HG02852 (cell line): ENCODE measurements around the gene EXOSC2.
A peak's percentile ranks its signal among the peaks of the same experiment; 100 is the strongest.

Source experiments
- ATAC-seq: cut with Tn5 transposase; IDR thresholded peaks from one replicate; pipeline ENCODE4 v1.9.1; 2021; ENCODE audit warnings: mild to moderate bottlenecking, moderate library complexity; ENCODE audit not compliant: unreplicated experiment

The EXOSC2 gene

DNA sequence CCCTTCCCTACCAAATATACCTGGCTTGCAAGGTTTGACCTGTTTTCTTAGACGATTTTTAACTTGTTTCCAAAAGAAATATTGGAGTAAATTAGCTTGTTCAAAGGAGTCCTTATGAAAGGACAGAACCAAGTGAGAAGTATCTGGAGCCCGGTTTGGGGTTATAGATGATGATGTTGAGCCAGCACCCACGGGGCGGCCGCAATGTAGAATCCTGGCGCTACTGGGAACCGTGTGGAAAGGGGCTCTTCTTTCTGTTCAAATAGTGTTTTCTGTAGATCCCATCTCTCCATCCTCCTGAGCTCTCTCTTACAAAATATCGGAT lies 517 bp upstream of the EXOSC2 start:
- no peak for ATAC-seq

DNA sequence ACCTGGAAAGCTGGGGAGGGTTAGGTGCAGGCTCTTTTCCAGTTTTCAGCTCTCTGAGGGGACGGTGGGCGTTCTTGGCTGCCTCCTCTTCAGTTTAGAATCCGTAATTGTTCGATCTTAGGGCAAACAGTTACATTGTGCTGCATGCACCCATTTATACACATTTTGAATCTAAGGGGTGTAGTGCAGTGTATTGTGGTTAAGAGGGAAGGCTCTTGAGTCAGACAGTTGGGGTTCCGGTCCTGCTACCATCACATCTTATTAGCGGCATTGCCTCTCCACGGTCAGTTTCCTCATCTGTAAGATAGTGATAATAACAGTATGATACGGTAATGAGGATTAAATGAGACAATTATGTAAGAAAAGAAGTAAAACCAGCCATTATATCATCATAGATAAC lies 625 bp downstream of the EXOSC2 start:
- no peak for ATAC-seq

- no peak for ATAC-seq
Measured at GRCh38 chr9:130696139-130696650, 2.6 kb downstream of the EXOSC2 start.

GRCh38 chr9:130696996-130697395 lies 3.4 kb downstream of the EXOSC2 start:
- no peak for ATAC-seq

DNA sequence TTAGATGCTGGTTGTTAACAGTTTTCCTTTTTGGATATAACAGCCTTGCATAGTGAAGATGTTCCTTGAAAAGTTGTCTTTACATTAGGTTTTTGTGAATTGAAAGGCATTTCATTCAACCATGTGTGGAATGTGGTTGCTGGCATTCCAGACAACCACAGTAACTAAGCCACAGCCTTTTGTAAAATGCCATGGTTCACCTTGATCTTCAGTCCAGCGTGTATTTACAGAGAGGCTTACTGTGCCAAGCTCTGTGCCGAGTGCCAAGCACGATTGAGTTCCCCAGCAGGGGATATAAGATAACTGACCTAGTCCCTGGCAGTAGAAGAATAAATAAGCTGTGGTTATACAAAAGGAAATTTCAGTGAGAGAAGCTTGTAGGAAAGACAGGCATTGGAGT lies 4.9 kb downstream of the EXOSC2 start:
- ATAC-seq = no peak

DNA sequence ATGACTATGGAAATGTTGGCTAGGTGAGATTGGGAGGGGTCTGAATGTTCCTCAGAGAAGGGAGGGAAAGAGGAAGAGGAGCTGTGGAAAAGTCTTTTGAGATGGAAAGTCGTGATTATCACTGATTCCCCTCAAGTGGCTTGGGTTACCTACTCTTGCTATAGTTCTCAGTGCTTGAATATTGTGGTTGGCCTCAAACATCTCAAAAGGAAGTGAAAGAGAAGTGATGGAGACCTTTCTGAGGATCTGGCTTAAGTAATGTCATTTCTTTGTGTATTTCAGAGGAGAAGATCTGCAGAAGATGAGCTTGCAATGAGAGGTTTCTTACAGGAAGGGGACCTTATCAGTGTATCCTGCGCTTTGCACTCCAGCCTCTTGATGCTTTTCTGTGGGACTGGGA lies 5.5 kb downstream of the EXOSC2 start:
- no peak for ATAC-seq

DNA sequence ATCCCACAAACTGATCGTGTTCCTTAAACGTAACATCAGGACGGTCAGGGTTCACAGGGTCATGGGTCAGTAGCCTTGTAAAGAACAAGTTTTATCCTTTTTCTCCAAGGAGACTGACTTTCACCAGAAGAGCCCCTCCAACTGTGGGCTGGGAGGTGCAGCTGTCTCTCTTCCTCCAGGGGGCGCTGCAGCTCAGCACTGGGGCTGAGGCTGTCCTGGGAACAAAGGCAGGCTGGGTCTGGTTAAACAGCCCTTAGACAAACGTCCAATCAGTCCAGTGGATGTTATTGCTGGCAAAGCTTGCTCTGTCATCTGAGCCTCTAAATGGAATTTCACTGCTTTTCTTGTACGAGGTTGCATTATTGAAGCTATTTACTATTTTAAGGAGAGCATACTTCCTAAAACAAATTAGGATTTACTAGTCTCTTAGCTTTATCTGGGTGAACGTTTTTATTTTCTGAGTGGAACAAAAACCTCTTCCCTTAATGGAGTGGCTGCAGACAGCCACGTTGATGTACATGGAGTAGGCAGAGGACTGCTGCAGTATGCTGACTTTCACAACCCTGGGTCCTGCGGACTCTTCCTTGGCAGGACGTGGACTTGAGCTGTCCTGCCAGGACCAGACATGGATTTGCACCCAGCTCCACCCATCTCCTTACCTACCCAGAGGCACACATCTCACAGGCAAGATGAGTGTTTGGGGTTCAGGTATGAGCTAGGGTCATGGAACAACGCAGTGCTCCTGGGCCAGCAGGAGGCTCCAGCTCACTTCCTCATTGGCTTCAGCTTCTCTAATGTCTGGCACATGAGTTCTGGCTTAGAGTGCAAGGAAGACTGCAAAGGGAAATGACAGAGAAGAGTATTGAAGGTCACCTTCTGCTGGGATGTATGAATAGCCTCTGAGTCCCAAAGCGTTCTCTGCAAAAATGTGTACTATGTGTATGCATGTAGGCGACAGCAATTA lies 7.8 kb downstream of the EXOSC2 start:
- no peak for ATAC-seq

DNA sequence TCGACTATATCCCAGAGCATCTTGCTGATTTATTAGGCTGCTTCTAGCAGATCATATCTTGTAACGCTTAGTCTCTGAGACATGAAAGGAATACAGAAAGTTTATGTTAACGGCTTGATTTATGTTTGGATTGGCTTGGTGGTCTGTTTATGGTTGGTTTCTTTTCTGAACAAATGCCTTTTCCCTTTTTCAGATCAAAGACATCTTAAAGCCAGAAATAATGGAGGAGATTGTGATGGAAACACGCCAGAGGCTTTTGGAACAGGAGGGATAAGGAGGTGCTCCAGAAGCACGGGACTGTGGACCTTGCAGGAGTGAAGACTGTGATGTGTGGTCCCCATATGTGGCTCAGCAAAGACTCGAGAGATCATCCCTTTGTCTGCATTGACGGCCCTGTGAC lies 9.9 kb downstream of the EXOSC2 start:
- ATAC-seq = no peak

- no peak for ATAC-seq
Measured at GRCh38 chr9:130707225-130707976, 13.8 kb downstream of the EXOSC2 start.

DNA sequence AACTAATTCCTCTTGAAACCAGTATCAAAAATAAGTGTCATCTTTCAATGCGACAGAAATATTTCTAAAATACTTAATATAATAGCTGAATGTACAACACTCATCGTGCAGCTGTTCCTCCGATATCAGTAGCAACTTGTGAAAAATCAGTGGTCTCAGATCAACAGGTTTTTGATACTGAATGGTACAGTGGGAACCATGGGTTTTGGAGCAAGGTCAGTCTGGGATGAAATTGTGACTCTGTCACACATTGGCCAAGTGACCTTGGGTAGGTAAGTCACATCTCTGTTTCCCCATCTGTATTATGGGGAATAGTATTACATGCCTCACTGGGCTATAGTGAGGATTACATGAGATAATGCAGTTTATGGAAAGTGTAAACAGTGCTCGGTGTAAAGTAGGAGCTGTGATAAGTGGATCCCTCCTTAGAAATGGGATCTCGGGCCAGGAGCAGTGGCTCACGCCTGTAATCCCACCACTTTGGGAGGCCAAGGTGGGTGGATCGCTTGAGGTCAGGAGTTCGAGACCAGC lies 17.3 kb downstream of the EXOSC2 start:
- no peak for ATAC-seq

DNA sequence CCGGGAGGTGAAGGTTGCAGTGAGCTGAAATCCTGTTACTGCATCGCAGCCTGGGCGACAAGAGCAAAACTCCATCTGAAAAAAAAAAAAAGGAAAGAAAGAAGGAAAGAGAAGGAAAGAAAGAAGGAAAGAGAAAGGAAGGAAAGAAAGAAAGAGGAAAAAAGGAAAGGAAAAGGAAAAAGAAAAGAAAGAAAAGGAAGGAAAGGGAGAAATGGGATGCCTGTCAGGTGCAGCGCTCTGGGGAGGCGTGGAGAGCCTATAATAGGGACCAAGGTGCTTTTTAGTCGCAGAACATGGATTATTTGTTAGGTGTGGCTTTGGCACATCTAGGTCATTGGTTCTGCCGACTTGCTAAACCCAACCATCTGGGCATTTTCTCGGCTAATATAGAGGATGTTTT lies 17.9 kb downstream of the EXOSC2 start:
- ATAC-seq = no peak

GRCh38 chr9:130712564-130713285 lies 19.1 kb downstream of the EXOSC2 start:
- peak; percentile 96 for ATAC-seq

DNA sequence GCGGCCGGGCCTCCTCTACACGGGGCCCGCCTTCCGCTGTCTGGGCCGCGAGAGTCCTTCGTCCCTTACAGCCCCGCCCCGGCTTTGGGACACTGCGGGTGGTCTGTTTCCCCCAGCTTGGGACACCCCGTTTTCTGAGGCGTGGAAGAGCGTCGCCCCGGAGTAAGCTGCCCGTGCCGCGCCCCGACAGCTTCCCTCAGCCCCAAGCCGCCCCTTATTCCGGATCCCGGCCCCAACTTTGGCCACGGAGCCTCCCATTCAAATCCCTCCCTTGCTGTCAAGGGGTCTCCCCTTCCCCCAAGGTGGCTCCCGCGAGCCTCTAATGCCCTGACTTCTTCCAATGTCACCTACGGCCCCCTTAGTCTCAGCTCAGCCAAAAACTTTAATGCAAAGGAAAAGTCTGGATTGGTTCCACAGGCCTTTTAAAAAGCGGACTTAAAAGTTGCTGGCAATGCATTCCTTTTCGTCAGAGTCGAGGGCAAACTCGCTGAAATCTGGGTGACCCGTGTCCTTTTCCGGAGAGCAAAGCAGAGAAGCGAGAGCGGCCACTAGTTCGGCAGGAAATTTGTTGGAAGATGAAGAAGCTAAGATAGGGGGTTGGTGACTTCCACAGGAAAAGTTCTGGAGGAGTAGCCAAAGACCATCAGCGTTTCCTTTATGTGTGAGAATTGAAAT lies 19.8 kb downstream of the EXOSC2 start:
- ATAC-seq = peak; percentile 6

DNA sequence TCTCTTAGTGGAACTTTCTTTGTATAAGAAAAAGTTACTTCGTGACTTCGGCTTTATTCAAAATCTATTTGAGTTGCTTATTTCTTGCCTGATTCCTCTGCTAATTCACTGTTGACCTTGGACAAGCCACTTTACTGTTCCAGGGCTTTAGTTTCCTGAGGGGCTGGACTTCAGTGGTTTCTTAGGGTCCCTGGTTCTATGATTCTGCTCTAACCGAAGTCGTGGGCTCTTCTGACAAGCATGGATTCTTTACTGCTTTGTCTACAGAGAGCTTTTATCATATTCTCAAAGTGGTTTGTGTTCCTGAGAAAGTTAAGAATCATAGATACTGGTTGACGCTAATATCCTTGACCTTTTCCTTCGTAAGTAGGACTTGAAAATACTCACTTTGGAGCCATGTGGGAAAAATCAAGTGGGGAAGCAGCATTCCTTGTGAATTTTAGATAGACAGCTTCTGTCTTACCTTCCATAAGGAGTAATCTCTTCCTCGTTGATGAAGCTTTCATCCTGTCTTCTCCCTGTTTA lies 21.1 kb downstream of the EXOSC2 start:
- no peak for ATAC-seq

DNA sequence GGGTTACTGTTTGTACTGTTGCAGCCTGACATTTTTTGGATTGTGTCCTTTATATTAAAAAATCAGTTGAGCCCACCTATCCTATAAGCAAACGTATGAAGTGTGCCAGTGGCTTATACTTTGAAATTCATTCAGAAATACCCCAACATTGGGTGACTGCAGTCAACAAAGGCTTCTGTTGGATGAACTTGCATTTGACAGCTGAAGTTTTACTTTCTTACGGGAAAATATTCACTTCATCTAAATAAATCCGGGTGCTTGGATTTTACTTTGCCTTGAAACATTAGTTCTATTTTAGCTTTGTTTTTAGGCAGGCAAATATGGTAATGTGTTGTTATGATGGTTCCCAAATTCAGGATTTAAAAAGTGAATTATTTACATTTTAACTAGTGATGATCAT lies 21.7 kb downstream of the EXOSC2 start:
- ATAC-seq = no peak

DNA sequence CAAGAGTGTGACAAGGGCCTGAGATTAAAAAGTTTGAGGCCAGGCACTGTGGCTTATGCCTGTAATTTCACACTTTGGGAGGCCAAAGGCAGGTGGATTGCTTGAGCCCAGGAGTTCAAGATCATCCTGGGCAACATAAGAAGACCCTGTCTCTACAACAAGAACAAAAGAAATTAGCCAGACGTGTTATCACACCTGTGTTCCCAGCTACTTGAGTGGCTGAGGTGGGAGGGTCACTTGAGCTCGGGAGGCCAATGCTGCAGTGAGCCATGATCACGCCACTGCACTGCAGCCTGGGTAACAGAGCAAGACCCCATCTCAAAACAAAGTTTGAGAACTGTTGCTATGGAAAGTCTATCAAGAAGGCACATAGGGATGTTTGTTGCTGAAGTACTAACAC lies 25.0 kb downstream of the EXOSC2 start:
- ATAC-seq = no peak

GRCh38 chr9:130720762-130721161 lies 27.2 kb downstream of the EXOSC2 start:
- ATAC-seq = no peak

GRCh38 chr9:130728721-130729120 lies 35.1 kb downstream of the EXOSC2 start:
- no peak for ATAC-seq

DNA sequence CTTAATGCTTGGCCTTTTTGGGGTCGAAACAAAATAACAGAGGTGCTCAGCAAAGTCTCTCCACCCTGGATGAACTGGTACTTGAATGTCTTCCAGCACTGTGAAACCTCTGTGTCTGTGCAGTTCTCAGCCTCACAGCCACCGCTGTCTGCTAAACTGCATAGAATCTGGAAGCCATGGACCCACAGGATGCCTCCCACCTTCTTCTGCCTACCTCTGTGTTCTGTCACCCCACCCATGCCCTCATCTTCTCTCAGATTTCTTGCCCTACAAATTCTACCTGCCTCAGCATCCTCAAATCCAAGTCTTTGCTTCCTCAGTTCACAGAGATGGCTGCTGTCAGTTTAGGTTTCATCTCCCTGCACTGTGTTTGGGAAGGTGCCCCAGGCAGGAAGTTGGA lies 35.6 kb downstream of the EXOSC2 start:
- no peak for ATAC-seq

DNA sequence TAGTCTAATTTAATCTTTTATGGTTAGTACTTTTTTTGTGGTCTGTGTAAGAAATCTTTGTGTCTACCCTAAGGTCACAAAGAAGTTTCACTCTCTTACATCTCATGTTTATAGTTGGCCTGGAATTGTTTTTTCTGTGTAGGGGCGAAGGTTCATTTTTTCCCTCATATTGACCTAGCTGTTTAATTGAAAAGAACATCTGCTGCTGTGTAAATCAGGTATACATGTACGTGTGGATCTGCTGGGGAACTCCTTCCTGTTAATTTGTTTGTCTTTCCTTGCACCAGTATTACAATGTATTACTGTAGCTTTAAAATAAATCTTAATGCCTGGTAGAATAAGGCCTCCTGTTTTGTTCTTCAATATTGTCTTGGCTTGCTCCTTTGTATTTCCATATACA lies 37.8 kb downstream of the EXOSC2 start:
- no peak for ATAC-seq
